NCI-H1105 treated with DMSO at 0.1 percent for 48 hours (cell line): ENCODE results near the gene RAD51B.
"Not testable (repeated sequence)": the region's sequence is repeated elsewhere in the genome, so short reads cannot be mapped to it uniquely, and the experiment has no call there.

Experiments used
- DNase-seq: peaks from one replicate; lab custom pipeline; 2025; lab: John Stamatoyannopoulos, UW

The RAD51B gene

GRCh38 chr14:68176687-68177086, 357.1 kb downstream of the RAD51B start:
- DNase-seq = no peak

GRCh38 chr14:68177728-68178127, 358.1 kb downstream of the RAD51B start:
- no peak for DNase-seq

GRCh38 chr14:68178282-68178681, 358.7 kb downstream of the RAD51B start:
- DNase-seq = no peak

- DNase-seq = no peak
Measured at GRCh38 chr14:68181519-68182326, 362.1 kb downstream of the RAD51B start.

GRCh38 chr14:68182492-68182891, 362.9 kb downstream of the RAD51B start:
- DNase-seq = no peak

GRCh38 chr14:68186500-68187276, 367.1 kb downstream of the RAD51B start:
- not testable (repeated sequence) for DNase-seq

- no peak for DNase-seq
Measured at GRCh38 chr14:68188174-68188573, 368.6 kb downstream of the RAD51B start.

- DNase-seq = no peak
Measured at GRCh38 chr14:68190032-68190431, 370.5 kb downstream of the RAD51B start.

GRCh38 chr14:68191567-68192321, 372.2 kb downstream of the RAD51B start:
- DNase-seq = no peak

- no peak for DNase-seq
Measured at GRCh38 chr14:68192935-68193334, 373.4 kb downstream of the RAD51B start.

GRCh38 chr14:68193970-68194681, 374.5 kb downstream of the RAD51B start:
- no peak for DNase-seq

GRCh38 chr14:68195126-68195525, 375.5 kb downstream of the RAD51B start:
- DNase-seq = no peak

- DNase-seq = no peak
Measured at GRCh38 chr14:68198713-68199495, 379.3 kb downstream of the RAD51B start.

GRCh38 chr14:68199554-68200151, 380.1 kb downstream of the RAD51B start:
- no peak for DNase-seq

GRCh38 chr14:68203871-68204270, 384.3 kb downstream of the RAD51B start:
- no peak for DNase-seq

- no peak for DNase-seq
Measured at GRCh38 chr14:68208218-68208617, 388.6 kb downstream of the RAD51B start.

GRCh38 chr14:68208626-68209317, 389.2 kb downstream of the RAD51B start:
- DNase-seq = no peak

GRCh38 chr14:68210729-68211299, 391.2 kb downstream of the RAD51B start:
- no peak for DNase-seq

GRCh38 chr14:68211421-68211820, 391.8 kb downstream of the RAD51B start:
- no peak for DNase-seq

- no peak for DNase-seq
Measured at GRCh38 chr14:68211886-68212285, 392.3 kb downstream of the RAD51B start.
